Body of pancreas (tissue), 4 donors: ENCODE measurements around the gene C19orf18. TPM values are rescaled to one million over a fixed set of nuclear protein-coding genes. Genes with fewer than 3 reads are reported as not detected.

Source experiments
- ATAC-seq: fragments of 150-250 bp; one replicate; pipeline ENCODE4 v1.9.1; 2016
- DNase-seq, 4 donors: peaks; one replicate each; pipeline ENCODE4 v3.0.0-alpha.2; 2019
- H3K27ac ChIP-seq, 4 donors: fragments of 200-600 bp; sonication (generic); 1 replicate in 3 of 4; 2 replicates in 1 of 4; pipeline versions ENCODE4 v1.5.1 to v1.6.1; 2016 to 2019; ENCODE audit warnings: mild to moderate bottlenecking in 1 of 4, mixed read lengths in 1 of 4, moderate library complexity in 1 of 4
- H3K27me3 ChIP-seq, 2 donors: fragments of 200-600 bp; sonication (generic); one replicate each; pipeline ENCODE4 v1.6.0; 2016; ENCODE audit warnings: mild to moderate bottlenecking in 1 of 2
- H3K36me3 ChIP-seq, 2 donors: fragments of 200-600 bp; sonication (generic); replicated peaks in 1 of 2; 2 replicates each; pipeline ENCODE4 v1.5.1; 2016; ENCODE audit warnings: low read depth in 2 of 2; ENCODE audit not compliant: insufficient read depth in 1 of 2
- H3K4me1 ChIP-seq: fragments of 200-600 bp; sonication (generic); one replicate; pipeline ENCODE4 v1.6.0; 2016
- H3K4me3 ChIP-seq, 2 donors: fragments of 200-600 bp; sonication (generic); 1 replicate in 1 of 2; 2 replicates in 1 of 2; pipeline ENCODE4 v1.5.1; 2016 to 2019
- H3K9me3 ChIP-seq, 3 donors: fragments of 200-600 bp; sonication (generic); 1 replicate in 2 of 3; 2 replicates in 1 of 3; pipeline ENCODE4 v1.5.1; 2016
- CTCF ChIP-seq, 7 experiments: fragments of 450-650 bp in 4 of 7; fragments of 200-600 bp in 3 of 7; sonication (generic) in 3 of 7; IDR thresholded peaks; one replicate each; pipeline ENCODE4 v1.5.1; 2016 to 2019; ENCODE audit warnings: antibody characterized with exemption in 7 of 7
- POLR2A ChIP-seq, 3 donors: fragments of 450-650 bp; IDR thresholded peaks; one replicate each; pipeline ENCODE4 v1.6.1; 2016; ENCODE audit warnings: antibody characterized with exemption in 3 of 3, mild to moderate bottlenecking in 2 of 3
- WGBS, 2 donors: methylation state at CpG; one replicate each; pipeline ENCODE4 v1.1.5; 2017; 5-methylcytosine and 5-hydroxymethylcytosine counted together
- intact Hi-C: fragments of 100-400 bp; cut with DNase I; formaldehyde crosslinking; loops from one replicate; pipeline ENCODE4 v1.15.1; 2023
- total RNA-seq, 2 donors: library from RNA; depleted of rRNA; stranded (reverse); fragments of >200 nt; gene quantifications; one replicate each; pipeline ENCODE4 v1.1.0, GENCODE V29; 2016

C19orf18 gene
- total RNA-seq, 2 donors from 2014 or later = 1.3 TPM; not detected in 1

GRCh38 chr19:57949702-57950101 is 24.6 kb downstream of the C19orf18 start:
- WGBS, 2 donors = 78% methylated on average over 11 of the region's 12 CpGs; no CpG with 5 or more reads in 1 of the 2 donors
- Histone ChIP-seq H3K9me3 (peaks cover 0 to 22% (median 0%) of the 10 kb centered on the region in 3 donors), H3K27me3 (no peaks in the 10 kb centered on the region), H3K4me1 (peaks cover 10% of the 10 kb centered on the region), H3K36me3 (no peaks in the 10 kb centered on the region), H3K27ac (no peak overlapping the region), H3K4me3 (no peak overlapping the region)
- TF ChIP-seq POLR2A (IDR thresholded peaks at IDR 0.05) (no peak), CTCF (IDR thresholded peaks at IDR 0.05) (no peak)
- DNase-seq = no peak
- no peak for ATAC-seq
- intact Hi-C loops = no loop called here

- intact Hi-C loops = no loop called here
- no peak overlapping the region for H3K27ac ChIP-seq
- H3K9me3 ChIP-seq = peaks cover 0 to 24% (median 0%) of the 10 kb centered on the region in 3 donors
- H3K36me3 ChIP-seq = no peaks in the 10 kb centered on the region
- H3K4me1 ChIP-seq = peaks cover 10% of the 10 kb centered on the region
- DNase-seq (no peak), ATAC-seq (no peak)
- no peak for TF ChIP-seq POLR2A (IDR thresholded peaks at IDR 0.05)
- H3K4me3 ChIP-seq = no peak overlapping the region
- H3K27me3 ChIP-seq = no peaks in the 10 kb centered on the region
- 78 to 86% methylated on average over 8 to 24 of the region's 24 CpGs for WGBS, 2 donors
Measured at GRCh38 chr19:57949296-57949695, 25.0 kb downstream of the C19orf18 start.

GRCh38 chr19:57947419-57948134 is 26.8 kb downstream of the C19orf18 start, which contains the start of gene ZNF256:
Gene ZNF256 (minus strand): TSS chr19:57947706. CDS start chr19:57947474, 232 bp downstream.
- peak; percentile 90 to 96 (median 92) for DNase-seq
- peak; percentile 99 for ATAC-seq
- H3K9me3 ChIP-seq = peaks cover 0 to 39% (median 0%) of the 10 kb centered on the region in 3 donors
- peak; percentile 31 to 77 (median 62) for TF ChIP-seq CTCF (IDR thresholded peaks at IDR 0.05)
- peak in 2 of 3 donors; percentile 61 to 62 for TF ChIP-seq POLR2A (IDR thresholded peaks at IDR 0.05)
- peaks cover 10% of the 10 kb centered on the region for H3K4me1 ChIP-seq
- H3K27me3 ChIP-seq = no peaks in the 10 kb centered on the region
- WGBS, 2 donors = 5 to 33% methylated on average over 9 to 54 of the region's 54 CpGs
- H3K4me3 ChIP-seq = peak within 1 kb of the TSS; percentile 54 to 77
- intact Hi-C loops = no loop called here
- H3K27ac ChIP-seq = peak within 1 kb of the TSS in 3 of 4 donors; percentile 57 to 75 (median 65)
- H3K36me3 ChIP-seq = peaks cover 0 to 2% of the 10 kb centered on the region in 2 donors

- peak overlapping the region; percentile 54 to 77 for H3K4me3 ChIP-seq
- H3K36me3 ChIP-seq = peaks cover 0 to 7% of the 10 kb centered on the region in 2 donors
- H3K27ac ChIP-seq = peak overlapping the region in 3 of 4 donors; percentile 57 to 75 (median 65)
- intact Hi-C loops = no loop called here
- WGBS, 2 donors = 0% methylated on average over 1 to 18 of the region's 18 CpGs
- DNase-seq (no peak), ATAC-seq (no peak)
- peaks cover 10% of the 10 kb centered on the region for H3K4me1 ChIP-seq
- H3K9me3 ChIP-seq = peaks cover 0 to 44% (median under 1%) of the 10 kb centered on the region in 3 donors
- TF ChIP-seq CTCF (IDR thresholded peaks at IDR 0.05) = no peak
- no peak for TF ChIP-seq POLR2A (IDR thresholded peaks at IDR 0.05)
- H3K27me3 ChIP-seq = no peaks in the 10 kb centered on the region
Measured at GRCh38 chr19:57947088-57947418, 27.3 kb downstream of the C19orf18 start.

GRCh38 chr19:57946316-57946715 is 28.0 kb downstream of the C19orf18 start:
- intact Hi-C loops = no loop called here
- peaks cover 0 to 51% (median 5%) of the 10 kb centered on the region in 3 donors for H3K9me3 ChIP-seq
- DNase-seq = no peak
- no peak overlapping the region for H3K27ac ChIP-seq
- no peak overlapping the region for H3K4me3 ChIP-seq
- peaks cover 10% of the 10 kb centered on the region for H3K4me1 ChIP-seq
- peaks cover 0 to 14% of the 10 kb centered on the region in 2 donors for H3K36me3 ChIP-seq
- H3K27me3 ChIP-seq = no peaks in the 10 kb centered on the region
- 52 to 57% methylated on average over 2 of the region's 2 CpGs for WGBS, 2 donors
- TF ChIP-seq CTCF (IDR thresholded peaks at IDR 0.05) = no peak
- TF ChIP-seq POLR2A (IDR thresholded peaks at IDR 0.05) = no peak
- no peak for ATAC-seq
